LNCAP (cell line): ENCODE results near the gene ENPP1.

Experiments
- TF ChIP-seq, protein P1 (sequence below): fragments of 450-650 bp; IDR thresholded peaks from 2 replicates; pipeline ENCODE4 v1.5.1; 2017; ENCODE audit warnings: mild to moderate bottlenecking

The ENPP1 gene

GRCh38 chr6:131803007-131803769 lies 4.6 kb upstream of the ENPP1 start:
- TF ChIP-seq, protein P1, sequence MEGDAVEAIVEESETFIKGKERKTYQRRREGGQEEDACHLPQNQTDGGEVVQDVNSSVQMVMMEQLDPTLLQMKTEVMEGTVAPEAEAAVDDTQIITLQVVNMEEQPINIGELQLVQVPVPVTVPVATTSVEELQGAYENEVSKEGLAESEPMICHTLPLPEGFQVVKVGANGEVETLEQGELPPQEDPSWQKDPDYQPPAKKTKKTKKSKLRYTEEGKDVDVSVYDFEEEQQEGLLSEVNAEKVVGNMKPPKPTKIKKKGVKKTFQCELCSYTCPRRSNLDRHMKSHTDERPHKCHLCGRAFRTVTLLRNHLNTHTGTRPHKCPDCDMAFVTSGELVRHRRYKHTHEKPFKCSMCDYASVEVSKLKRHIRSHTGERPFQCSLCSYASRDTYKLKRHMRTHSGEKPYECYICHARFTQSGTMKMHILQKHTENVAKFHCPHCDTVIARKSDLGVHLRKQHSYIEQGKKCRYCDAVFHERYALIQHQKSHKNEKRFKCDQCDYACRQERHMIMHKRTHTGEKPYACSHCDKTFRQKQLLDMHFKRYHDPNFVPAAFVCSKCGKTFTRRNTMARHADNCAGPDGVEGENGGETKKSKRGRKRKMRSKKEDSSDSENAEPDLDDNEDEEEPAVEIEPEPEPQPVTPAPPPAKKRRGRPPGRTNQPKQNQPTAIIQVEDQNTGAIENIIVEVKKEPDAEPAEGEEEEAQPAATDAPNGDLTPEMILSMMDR, result no peak

- TF ChIP-seq, protein P1, result no peak
These were observed 3.7 kb upstream of the ENPP1 start for GRCh38 chr6:131804131-131804530.

DNA sequence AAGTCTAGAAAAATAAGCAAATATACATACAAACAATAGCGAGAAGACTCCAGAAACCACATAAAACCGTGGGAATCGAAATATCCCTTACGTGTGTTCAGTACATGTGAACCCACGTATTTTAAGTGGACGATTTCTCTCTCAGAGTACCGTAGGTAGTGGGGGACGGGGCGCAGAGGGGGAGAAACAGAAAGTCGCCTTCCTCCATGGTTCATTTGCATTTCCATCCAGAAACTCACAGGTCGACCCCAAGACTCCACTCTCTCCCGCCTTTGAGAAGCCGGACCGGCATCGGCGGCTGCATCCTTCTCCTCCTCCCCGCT lies 538 bp upstream of the ENPP1 start:
- TF ChIP-seq, protein P1, result no peak

GRCh38 chr6:131808460-131809269 lies 845 bp downstream of the ENPP1 start:
- TF ChIP-seq, protein P1, result no peak

- TF ChIP-seq, protein P1, result no peak
These were observed 3.7 kb downstream of the ENPP1 start for GRCh38 chr6:131811500-131811899.

DNA sequence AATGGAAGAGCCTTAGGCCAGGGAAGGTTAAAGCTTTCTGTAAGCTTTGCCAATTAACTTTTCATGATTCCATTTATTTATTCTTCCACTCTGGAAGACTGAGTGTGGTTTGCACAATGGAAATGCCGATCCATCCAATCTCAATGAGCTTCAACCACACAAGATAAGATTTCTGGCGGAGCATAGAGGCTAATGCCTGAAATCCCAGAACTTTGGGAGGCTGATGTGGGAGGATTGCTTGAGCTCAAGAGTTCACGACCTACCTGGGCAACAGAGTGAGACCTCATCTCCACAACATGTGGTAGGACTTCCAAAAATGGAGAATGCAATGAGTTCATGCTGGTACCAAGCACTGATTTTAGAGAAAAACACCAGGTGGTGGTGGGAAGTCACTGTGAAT lies 6.2 kb downstream of the ENPP1 start:
- TF ChIP-seq, protein P1, result no peak

- TF ChIP-seq, protein P1, result no peak
These were observed 9.0 kb downstream of the ENPP1 start for GRCh38 chr6:131816869-131817268.
